Measurements from ENCODE around the gene KLF7. TPM values are rescaled to one million over a fixed set of nuclear protein-coding genes. Genes with fewer than 3 reads are reported as not detected.

Gene KLF7
- polyA plus RNA-seq, 2 donors: 3.0 to 3.4 TPM

- Histone ChIP-seq H3K27ac (ENCODE audit: low read depth in 2 of 2, low read length in 1 of 2) (no peak overlapping the region), H3K9me3 (ENCODE audit: control insufficient read depth in 2 of 2, insufficient read depth in 1 of 2, low read depth in 1 of 2, low read length in 1 of 2) (no peaks in the 10 kb centered on the region), H3K4me1 (ENCODE audit: control insufficient read depth in 2 of 2, insufficient read depth in 2 of 2, low read length in 1 of 2) (peaks cover 0 to 2% of the 10 kb centered on the region in 2 donors), H3K36me3 (ENCODE audit: control insufficient read depth in 2 of 2, insufficient read depth in 2 of 2, low read length in 1 of 2) (peaks cover 3 to 4% of the 10 kb centered on the region in 2 donors), H3K4me3 (ENCODE audit: low read depth in 1 of 2, low read length in 2 of 2) (no peak overlapping the region), H3K27me3 (ENCODE audit: control insufficient read depth in 1 of 2, insufficient read depth in 2 of 2, low read length in 2 of 2) (no peaks in the 10 kb centered on the region)
Observed at GRCh38 chr2:207092818-207093217, 72.9 kb downstream of the KLF7 start.

GRCh38 chr2:207091928-207092327, 73.8 kb downstream of the KLF7 start:
- WGBS, 2 donors: 87 to 90% methylated on average over 2 of the region's 2 CpGs
- H3K27me3 ChIP-seq (ENCODE audit: control insufficient read depth in 1 of 2, insufficient read depth in 2 of 2, low read length in 2 of 2): no peaks in the 10 kb centered on the region
- H3K27ac ChIP-seq (ENCODE audit: low read depth in 2 of 2, low read length in 1 of 2): no peak overlapping the region
- peaks cover 4 to 9% of the 10 kb centered on the region in 2 donors for H3K36me3 ChIP-seq (ENCODE audit: control insufficient read depth in 2 of 2, insufficient read depth in 2 of 2, low read length in 1 of 2)
- H3K4me1 ChIP-seq (ENCODE audit: control insufficient read depth in 2 of 2, insufficient read depth in 2 of 2, low read length in 1 of 2): peaks cover 0 to 2% of the 10 kb centered on the region in 2 donors
- no peaks in the 10 kb centered on the region for H3K9me3 ChIP-seq (ENCODE audit: control insufficient read depth in 2 of 2, insufficient read depth in 1 of 2, low read depth in 1 of 2, low read length in 1 of 2)
- H3K4me3 ChIP-seq (ENCODE audit: low read depth in 1 of 2, low read length in 2 of 2): no peak overlapping the region

- Histone ChIP-seq H3K36me3 (ENCODE audit: control insufficient read depth in 2 of 2, insufficient read depth in 2 of 2, low read length in 1 of 2) (peaks cover 4 to 9% of the 10 kb centered on the region in 2 donors), H3K9me3 (ENCODE audit: control insufficient read depth in 2 of 2, insufficient read depth in 1 of 2, low read depth in 1 of 2, low read length in 1 of 2) (no peaks in the 10 kb centered on the region), H3K27ac (ENCODE audit: low read depth in 2 of 2, low read length in 1 of 2) (no peak overlapping the region), H3K4me3 (ENCODE audit: low read depth in 1 of 2, low read length in 2 of 2) (no peak overlapping the region), H3K27me3 (ENCODE audit: control insufficient read depth in 1 of 2, insufficient read depth in 2 of 2, low read length in 2 of 2) (no peaks in the 10 kb centered on the region), H3K4me1 (ENCODE audit: control insufficient read depth in 2 of 2, insufficient read depth in 2 of 2, low read length in 1 of 2) (peaks cover 0 to 2% of the 10 kb centered on the region in 2 donors)
- 76 to 78% methylated on average over 2 of the region's 2 CpGs for WGBS, 2 donors
Observed at GRCh38 chr2:207091176-207091575, 74.6 kb downstream of the KLF7 start.

- Histone ChIP-seq H3K27me3 (ENCODE audit: control insufficient read depth in 1 of 2, insufficient read depth in 2 of 2, low read length in 2 of 2) (no peaks in the 10 kb centered on the region), H3K4me3 (ENCODE audit: low read depth in 1 of 2, low read length in 2 of 2) (no peak overlapping the region), H3K36me3 (ENCODE audit: control insufficient read depth in 2 of 2, insufficient read depth in 2 of 2, low read length in 1 of 2) (peaks cover 4 to 9% of the 10 kb centered on the region in 2 donors), H3K27ac (ENCODE audit: low read depth in 2 of 2, low read length in 1 of 2) (no peak overlapping the region), H3K9me3 (ENCODE audit: control insufficient read depth in 2 of 2, insufficient read depth in 1 of 2, low read depth in 1 of 2, low read length in 1 of 2) (no peaks in the 10 kb centered on the region), H3K4me1 (ENCODE audit: control insufficient read depth in 2 of 2, insufficient read depth in 2 of 2, low read length in 1 of 2) (peaks cover 0 to 2% of the 10 kb centered on the region in 2 donors)
- WGBS, 2 donors: 63 to 76% methylated on average over 5 of the region's 5 CpGs
Observed at GRCh38 chr2:207090389-207090788, 75.4 kb downstream of the KLF7 start.

- Histone ChIP-seq H3K9me3 (ENCODE audit: control insufficient read depth in 2 of 2, insufficient read depth in 1 of 2, low read depth in 1 of 2, low read length in 1 of 2) (no peaks in the 10 kb centered on the region), H3K36me3 (ENCODE audit: control insufficient read depth in 2 of 2, insufficient read depth in 2 of 2, low read length in 1 of 2) (peaks cover 4 to 9% of the 10 kb centered on the region in 2 donors), H3K27me3 (ENCODE audit: control insufficient read depth in 1 of 2, insufficient read depth in 2 of 2, low read length in 2 of 2) (no peaks in the 10 kb centered on the region), H3K27ac (ENCODE audit: low read depth in 2 of 2, low read length in 1 of 2) (no peak overlapping the region), H3K4me1 (ENCODE audit: control insufficient read depth in 2 of 2, insufficient read depth in 2 of 2, low read length in 1 of 2) (peaks cover 0 to 2% of the 10 kb centered on the region in 2 donors), H3K4me3 (ENCODE audit: low read depth in 1 of 2, low read length in 2 of 2) (no peak overlapping the region)
- WGBS, 2 donors: 44 to 48% methylated on average over 3 of the region's 3 CpGs
Observed at GRCh38 chr2:207088839-207089238, 76.9 kb downstream of the KLF7 start.

- WGBS, 2 donors: 80 to 87% methylated on average over 7 of the region's 7 CpGs
- Histone ChIP-seq H3K36me3 (ENCODE audit: control insufficient read depth in 2 of 2, insufficient read depth in 2 of 2, low read length in 1 of 2) (peaks cover 4 to 8% of the 10 kb centered on the region in 2 donors), H3K27ac (ENCODE audit: low read depth in 2 of 2, low read length in 1 of 2) (no peak overlapping the region), H3K4me1 (ENCODE audit: control insufficient read depth in 2 of 2, insufficient read depth in 2 of 2, low read length in 1 of 2) (peaks cover 0 to 2% of the 10 kb centered on the region in 2 donors), H3K4me3 (ENCODE audit: low read depth in 1 of 2, low read length in 2 of 2) (no peak overlapping the region), H3K9me3 (ENCODE audit: control insufficient read depth in 2 of 2, insufficient read depth in 1 of 2, low read depth in 1 of 2, low read length in 1 of 2) (no peaks in the 10 kb centered on the region), H3K27me3 (ENCODE audit: control insufficient read depth in 1 of 2, insufficient read depth in 2 of 2, low read length in 2 of 2) (no peaks in the 10 kb centered on the region)
Observed at GRCh38 chr2:207088276-207088675, 77.5 kb downstream of the KLF7 start.

GRCh38 chr2:207087046-207087902, 78.5 kb downstream of the KLF7 start:
- Histone ChIP-seq H3K36me3 (ENCODE audit: control insufficient read depth in 2 of 2, insufficient read depth in 2 of 2, low read length in 1 of 2) (peaks cover 4 to 6% of the 10 kb centered on the region in 2 donors), H3K4me1 (ENCODE audit: control insufficient read depth in 2 of 2, insufficient read depth in 2 of 2, low read length in 1 of 2) (peaks cover 0 to 2% of the 10 kb centered on the region in 2 donors), H3K9me3 (ENCODE audit: control insufficient read depth in 2 of 2, insufficient read depth in 1 of 2, low read depth in 1 of 2, low read length in 1 of 2) (no peaks in the 10 kb centered on the region), H3K4me3 (ENCODE audit: low read depth in 1 of 2, low read length in 2 of 2) (no peak overlapping the region), H3K27me3 (ENCODE audit: control insufficient read depth in 1 of 2, insufficient read depth in 2 of 2, low read length in 2 of 2) (no peaks in the 10 kb centered on the region), H3K27ac (ENCODE audit: low read depth in 2 of 2, low read length in 1 of 2) (no peak overlapping the region)
- WGBS, 2 donors: 80 to 81% methylated on average over 7 of the region's 7 CpGs

- Histone ChIP-seq H3K27ac (ENCODE audit: low read depth in 2 of 2, low read length in 1 of 2) (no peak overlapping the region), H3K27me3 (ENCODE audit: control insufficient read depth in 1 of 2, insufficient read depth in 2 of 2, low read length in 2 of 2) (no peaks in the 10 kb centered on the region), H3K9me3 (ENCODE audit: control insufficient read depth in 2 of 2, insufficient read depth in 1 of 2, low read depth in 1 of 2, low read length in 1 of 2) (no peaks in the 10 kb centered on the region), H3K4me1 (ENCODE audit: control insufficient read depth in 2 of 2, insufficient read depth in 2 of 2, low read length in 1 of 2) (peaks cover 0 to 2% of the 10 kb centered on the region in 2 donors), H3K36me3 (ENCODE audit: control insufficient read depth in 2 of 2, insufficient read depth in 2 of 2, low read length in 1 of 2) (peaks cover 4 to 6% of the 10 kb centered on the region in 2 donors), H3K4me3 (ENCODE audit: low read depth in 1 of 2, low read length in 2 of 2) (no peak overlapping the region)
- WGBS, 2 donors: 83 to 85% methylated on average over 8 of the region's 8 CpGs
Observed at GRCh38 chr2:207086136-207086535, 79.6 kb downstream of the KLF7 start.

GRCh38 chr2:207085110-207085509, 80.6 kb downstream of the KLF7 start:
- WGBS, 2 donors: 84 to 85% methylated on average over 5 of the region's 5 CpGs
- H3K9me3 ChIP-seq (ENCODE audit: control insufficient read depth in 2 of 2, insufficient read depth in 1 of 2, low read depth in 1 of 2, low read length in 1 of 2): no peaks in the 10 kb centered on the region
- H3K27ac ChIP-seq (ENCODE audit: low read depth in 2 of 2, low read length in 1 of 2): no peak overlapping the region
- peaks cover 0 to 2% of the 10 kb centered on the region in 2 donors for H3K4me1 ChIP-seq (ENCODE audit: control insufficient read depth in 2 of 2, insufficient read depth in 2 of 2, low read length in 1 of 2)
- H3K4me3 ChIP-seq (ENCODE audit: low read depth in 1 of 2, low read length in 2 of 2): no peak overlapping the region
- H3K36me3 ChIP-seq (ENCODE audit: control insufficient read depth in 2 of 2, insufficient read depth in 2 of 2, low read length in 1 of 2): peaks cover 4 to 9% of the 10 kb centered on the region in 2 donors
- no peaks in the 10 kb centered on the region for H3K27me3 ChIP-seq (ENCODE audit: control insufficient read depth in 1 of 2, insufficient read depth in 2 of 2, low read length in 2 of 2)
